Left cardiac atrium (tissue), 4 donors: ENCODE measurements around the gene SEMA5B. TPM values are rescaled to one million over a fixed set of nuclear protein-coding genes. Genes with fewer than 3 reads are reported as not detected.

Experiments used
- ATAC-seq, 2 donors: fragments of 200-7000 bp; cut with Tn5 transposase; one replicate each; pipeline ENCODE4 v1.9.1; 2020; ENCODE audit warnings: mild to moderate bottlenecking in 2 of 2, moderate library complexity in 2 of 2
- DNase-seq: peaks from one replicate; pipeline ENCODE4 v3.0.0-alpha.2; 2020
- intact Hi-C, 2 donors: fragments of 100-400 bp; cut with DNase I; formaldehyde crosslinking; loops; one replicate each; pipeline versions ENCODE4 v1.14.1 to v1.15.1; 2022 to 2023
- total RNA-seq, 2 donors: library from RNA; stranded (reverse); fragmentation: NEBNext Ultra II Directional; extraction: Animal tissue kit (Norgen Biotek cat#: 25700); gene quantifications; one replicate each; pipeline ENCODE4 v1.2.1, GENCODE V29; 2021
- donor health status: DM: no; HTN: yes; CAD: no.
- donor health status: DM: no; HTN: yes; CAD: no; lungs with severe emphysema.
- donor health status: DM: yes; HTN: yes; CAD: no.
- donor health status: Dilated cardiomyopathy.

The SEMA5B gene
- total RNA-seq, 2 donors from 2014 or later = 1.7 to 2.4 TPM

DNA sequence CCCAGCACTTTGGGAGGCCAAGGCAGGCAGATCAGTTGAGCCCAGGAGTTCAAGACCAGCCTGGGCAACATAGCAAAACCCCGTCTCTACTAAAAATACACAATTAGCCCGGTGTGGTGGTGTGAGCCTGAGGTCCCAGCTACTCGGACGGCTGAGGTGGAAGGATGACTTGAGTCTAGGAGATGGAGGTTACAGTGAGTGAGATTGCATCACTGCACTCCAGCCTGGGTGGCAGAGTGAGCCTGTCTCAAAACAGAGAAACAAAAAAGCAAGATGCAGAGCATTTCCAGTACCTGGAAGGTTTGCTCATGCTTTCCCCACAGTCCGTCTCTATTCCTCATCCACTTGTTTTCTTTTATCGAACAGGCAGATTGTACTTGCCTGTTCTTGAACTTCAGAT lies 35.5 kb upstream of the SEMA5B start:
- no peak for DNase-seq
- no peak for ATAC-seq
- intact Hi-C loops = no loop called here

GRCh38 chr3:123061856-123062255 lies 34.3 kb upstream of the SEMA5B start:
- DNase-seq (no peak), ATAC-seq (no peak)
- intact Hi-C loops = no loop called here

- intact Hi-C loops = no loop called here
- ATAC-seq (no peak), DNase-seq (no peak)
Observed at GRCh38 chr3:123060054-123060453, 32.5 kb upstream of the SEMA5B start.

GRCh38 chr3:123058505-123058904 lies 30.9 kb upstream of the SEMA5B start:
- intact Hi-C loops = loop anchor here in 1 of 2 donors (10.0 kb wide), 1 partner anchor 146 kb away; the partner anchor contains the start of gene SEC22A
- DNase-seq (no peak), ATAC-seq (no peak)

GRCh38 chr3:123055352-123055751 lies 27.8 kb upstream of the SEMA5B start:
- no peak for ATAC-seq
- intact Hi-C loops = loop anchor here in 1 of 2 donors (10.0 kb wide), 1 partner anchor 149 kb away; the partner anchor contains the start of gene SEC22A
- DNase-seq = no peak

- intact Hi-C loops = loop anchor here in 1 of 2 donors (10.0 kb wide), 1 partner anchor 150 kb away; the partner anchor contains the start of gene SEC22A
- ATAC-seq (no peak), DNase-seq (no peak)
Observed at GRCh38 chr3:123054931-123055330, 27.4 kb upstream of the SEMA5B start.

DNA sequence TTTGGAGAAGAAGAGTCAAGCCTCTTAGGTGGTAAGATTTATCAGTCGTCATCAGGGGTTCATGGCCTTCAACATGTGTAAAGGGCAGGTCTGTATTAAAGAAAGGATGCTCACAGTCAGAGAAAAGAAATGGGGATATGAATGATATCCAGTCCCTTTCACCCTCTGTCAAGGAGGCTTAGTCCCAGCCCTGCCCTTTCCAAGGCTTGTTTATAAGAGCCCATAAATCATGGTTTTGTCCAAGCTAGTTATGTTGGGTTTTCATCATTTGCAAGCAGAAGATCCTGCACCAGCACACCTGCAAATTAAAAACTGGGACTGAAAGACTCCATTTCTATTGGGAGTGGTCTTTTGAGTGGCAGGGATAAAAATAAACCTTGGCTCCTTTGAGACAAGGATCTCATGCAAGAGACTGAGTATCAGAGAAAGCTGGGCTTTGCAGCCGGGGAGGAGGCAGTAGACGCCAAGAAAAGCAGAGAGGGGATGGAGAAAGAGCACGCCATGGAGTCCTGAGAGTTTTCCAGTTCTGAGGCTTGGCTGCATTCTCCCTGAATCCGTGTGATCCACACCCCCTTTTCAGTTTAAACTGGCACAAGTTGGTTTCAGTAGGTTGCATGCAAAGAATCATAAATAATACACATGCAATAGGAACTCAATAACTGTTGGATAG lies 26.7 kb upstream of the SEMA5B start:
- ATAC-seq = peak in 1 of 2 donors; percentile 33
- intact Hi-C loops = loop anchor here in 1 of 2 donors (10.0 kb wide), 1 partner anchor 151 kb away; the partner anchor contains the start of gene SEC22A
- DNase-seq = no peak

DNA sequence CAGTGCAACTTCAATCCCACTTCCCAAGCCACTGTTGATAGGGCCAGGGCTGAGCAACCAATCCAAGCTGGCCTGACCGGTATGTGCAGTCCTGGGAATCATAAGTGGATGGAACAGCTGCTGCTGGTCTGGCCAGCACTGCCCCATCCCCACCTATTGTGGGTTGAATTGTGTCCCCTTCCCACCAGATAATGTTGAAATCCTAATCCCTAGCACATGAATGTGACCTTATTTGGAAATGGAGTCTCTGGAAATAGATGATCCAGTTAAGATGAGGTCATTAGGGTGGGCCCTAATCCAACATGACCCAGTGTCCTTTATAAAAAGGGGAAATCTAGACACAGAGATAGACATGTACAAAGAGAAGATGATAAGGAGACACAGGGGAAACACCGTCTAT lies 25.5 kb upstream of the SEMA5B start:
- ATAC-seq (peak; percentile 38 to 92), DNase-seq (peak; percentile 55)
- intact Hi-C loops = loop anchor here in 1 of 2 donors (10.0 kb wide), 1 partner anchor 152 kb away; the partner anchor contains the start of gene SEC22A

DNA sequence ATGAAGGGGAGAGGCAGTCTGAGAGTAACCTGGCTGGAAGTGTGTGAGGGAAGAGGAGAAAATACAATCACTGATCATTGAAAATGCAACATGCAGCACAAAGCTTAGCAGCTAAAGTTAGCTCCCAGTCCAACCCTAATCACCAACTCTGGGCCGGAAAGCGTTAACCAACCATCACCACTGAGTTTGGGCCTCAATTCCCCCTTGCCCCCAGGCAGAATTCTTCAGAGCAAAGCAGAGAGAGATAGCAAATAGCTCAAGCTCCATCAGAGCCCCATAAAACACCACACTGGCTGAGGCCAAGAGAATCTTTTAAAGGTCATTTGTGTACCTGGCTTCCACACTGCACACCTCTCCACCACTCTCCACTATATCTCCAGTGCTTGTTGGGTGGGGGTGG lies 23.1 kb upstream of the SEMA5B start:
- no peak for ATAC-seq
- no peak for DNase-seq
- intact Hi-C loops = loop anchor here in 1 of 2 donors (10.0 kb wide), 1 partner anchor 154 kb away; the partner anchor contains the start of gene SEC22A

DNA sequence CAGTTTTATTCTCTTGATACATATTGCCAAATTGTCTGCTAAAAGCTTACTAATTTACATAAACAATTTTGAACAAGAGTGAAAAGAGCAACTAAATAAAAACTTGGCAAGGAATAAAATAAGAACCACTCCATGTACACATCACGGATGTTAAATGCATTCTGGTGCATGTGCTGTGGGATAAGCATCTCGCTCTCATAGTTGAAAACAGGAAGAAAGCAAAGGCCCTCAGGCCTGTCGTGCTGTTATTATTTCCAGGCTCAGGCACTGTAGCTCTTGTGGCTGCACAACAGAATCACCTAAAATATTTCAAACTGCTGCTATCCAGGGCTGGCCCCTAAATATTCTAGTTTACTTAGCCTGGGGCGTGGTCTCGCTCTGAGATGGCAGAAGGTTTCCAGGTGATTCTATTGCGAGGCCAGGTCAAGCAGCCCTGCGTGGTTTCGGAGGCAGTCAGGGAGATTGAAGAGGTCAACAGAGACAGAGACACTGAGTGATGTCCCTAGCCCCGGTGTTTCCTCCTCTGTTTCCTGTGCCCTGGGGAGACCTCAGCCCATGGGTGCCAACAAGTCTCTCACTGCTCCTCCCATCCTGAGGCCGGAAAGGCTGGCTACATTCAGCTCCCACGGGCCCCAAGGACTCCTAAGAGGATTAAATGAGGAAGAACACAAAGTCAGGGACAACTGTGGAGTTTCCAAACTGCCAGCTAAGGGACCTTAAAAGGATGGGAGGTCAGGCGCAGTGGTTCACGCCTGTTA lies 21.1 kb upstream of the SEMA5B start:
- intact Hi-C loops = loop anchor here in 1 of 2 donors (10.0 kb wide), 1 partner anchor 216 kb away; no protein-coding TSS in a partner anchor
- ATAC-seq = no peak
- DNase-seq = no peak

DNA sequence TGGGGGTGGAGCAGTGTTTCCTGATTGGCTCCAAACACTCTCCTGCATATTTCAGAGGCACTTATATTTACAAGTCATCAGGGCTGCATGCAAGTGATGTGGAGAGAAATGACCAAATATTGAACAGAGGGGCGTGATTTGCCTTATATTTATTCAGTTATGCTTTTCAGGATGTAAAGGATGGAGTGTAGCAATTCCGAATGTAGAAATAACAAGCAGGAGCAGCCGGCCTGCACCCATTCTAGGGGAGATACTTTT lies 19.4 kb upstream of the SEMA5B start:
- ATAC-seq (no peak), DNase-seq (no peak)
- intact Hi-C loops = loop anchor here in 1 of 2 donors (10.0 kb wide), 1 partner anchor 218 kb away; no protein-coding TSS in a partner anchor

DNA sequence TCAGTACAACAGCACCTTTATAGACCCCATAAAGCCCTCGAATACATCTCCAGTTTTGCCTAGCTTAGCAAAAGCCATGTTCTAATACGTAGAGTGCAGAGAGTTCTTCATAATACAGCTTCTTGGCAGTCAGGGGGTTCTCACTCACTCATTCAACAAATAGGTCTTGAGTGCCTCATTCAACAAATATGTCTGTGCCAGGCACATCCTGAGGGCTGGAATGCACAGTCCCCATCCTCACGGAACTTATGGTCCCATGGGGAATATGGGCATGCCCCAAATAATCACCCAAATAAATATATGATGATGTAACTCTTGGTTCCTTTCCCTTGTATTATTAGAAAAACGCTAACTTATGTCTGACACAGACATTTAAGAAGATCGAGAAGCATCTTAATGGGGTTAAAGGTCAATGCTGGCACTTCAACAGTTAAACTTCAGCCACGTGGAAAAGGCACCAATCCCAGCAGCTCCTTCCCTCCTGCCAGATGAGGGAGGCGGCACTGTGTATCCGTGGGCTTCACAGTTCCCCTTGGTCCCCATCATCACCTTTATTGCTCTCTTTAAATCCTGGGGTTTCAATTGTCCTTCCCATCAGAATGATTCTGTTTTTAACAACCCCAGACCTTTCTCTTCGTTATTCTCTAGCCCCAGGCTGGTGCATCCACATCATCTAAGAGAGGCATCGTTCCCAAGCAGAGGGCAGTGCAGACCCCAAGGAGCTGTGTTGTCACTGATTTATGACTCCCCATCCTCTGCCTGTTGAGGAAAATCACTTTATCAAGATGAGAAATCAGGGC lies 18.9 kb upstream of the SEMA5B start:
- ATAC-seq = no peak
- intact Hi-C loops = loop anchor here in 1 of 2 donors (10.0 kb wide), 1 partner anchor 218 kb away; no protein-coding TSS in a partner anchor

DNA sequence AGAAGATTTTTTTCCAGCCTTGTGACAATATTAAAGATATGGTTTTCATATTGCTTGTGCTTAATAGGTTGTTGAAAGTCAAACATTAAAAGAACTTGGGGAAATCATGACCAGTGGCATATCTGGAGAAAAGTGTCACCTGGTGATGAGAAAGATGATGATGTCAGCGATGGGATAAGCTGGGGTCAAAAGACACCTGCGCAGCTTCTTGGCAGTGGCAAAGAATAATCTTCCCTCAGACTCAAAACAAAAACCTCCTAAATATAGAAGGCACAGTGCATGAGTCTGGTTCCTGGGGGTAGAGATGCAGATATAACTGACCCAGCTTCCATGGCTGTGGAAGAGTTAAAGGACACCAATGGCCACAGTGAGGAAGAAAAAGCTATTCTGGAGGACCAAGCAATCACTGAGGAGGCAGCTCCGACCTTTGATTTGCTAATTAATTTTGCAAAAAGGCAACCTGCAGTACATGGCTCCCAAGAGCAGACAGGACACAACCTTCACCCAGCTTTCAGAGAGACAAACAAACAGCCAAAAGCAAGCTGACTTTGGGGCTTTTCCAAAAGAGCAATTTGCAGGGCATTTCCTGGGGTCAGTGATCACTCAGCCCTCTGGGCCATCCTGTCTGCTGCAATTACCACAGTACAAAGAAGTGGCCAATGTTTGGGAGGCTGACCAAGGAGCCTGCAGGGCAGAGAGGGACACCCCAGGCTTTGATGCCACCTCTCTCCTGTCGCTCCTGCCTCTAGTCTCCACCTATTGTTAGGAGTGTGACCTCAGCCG lies 17.6 kb upstream of the SEMA5B start:
- no peak for ATAC-seq
- intact Hi-C loops = loop anchor here in 1 of 2 donors (10.0 kb wide), 1 partner anchor 220 kb away; no protein-coding TSS in a partner anchor
- DNase-seq = no peak

More for the DNA sequence above, 18.9 kb upstream of the SEMA5B start:
- DNase-seq = no peak

DNA sequence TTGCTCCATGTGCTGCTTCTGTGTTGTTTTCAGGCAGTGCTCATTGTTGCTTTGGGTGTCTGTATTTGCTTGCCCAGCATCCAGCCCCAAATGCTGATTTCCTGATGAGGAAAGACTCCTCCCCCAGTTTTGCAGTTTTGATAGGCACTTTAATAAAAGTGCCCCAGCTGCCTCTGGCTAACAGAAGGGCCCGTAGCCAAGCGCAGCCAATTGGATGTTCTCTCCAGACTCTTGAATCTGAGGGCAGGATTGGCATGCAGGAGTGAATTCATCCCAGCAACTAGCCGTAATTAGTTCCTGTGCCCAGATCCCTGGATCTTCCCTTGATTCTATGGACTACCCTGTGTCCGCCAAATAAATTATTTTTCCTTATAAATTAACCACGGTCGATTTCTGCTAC lies 14.8 kb upstream of the SEMA5B start:
- DNase-seq = no peak

DNA sequence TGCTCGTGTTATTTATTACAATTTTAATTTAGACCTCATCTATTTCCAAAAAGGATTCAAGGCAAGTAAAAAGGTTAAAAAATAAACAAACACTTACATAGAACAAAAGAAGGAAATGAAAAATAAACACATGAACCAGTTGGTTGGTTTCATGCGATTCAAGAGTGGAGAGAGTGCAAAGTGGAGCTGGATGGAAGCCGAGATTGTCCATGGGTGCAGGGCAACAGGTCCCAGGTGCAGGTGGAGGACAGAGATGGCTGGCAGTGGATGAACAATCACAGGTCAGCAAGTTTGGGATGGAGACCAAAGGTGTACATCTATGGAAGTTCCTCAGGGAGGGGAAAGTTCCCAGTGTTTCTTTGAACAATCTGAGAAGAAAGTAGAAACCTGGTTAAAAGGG lies 11.6 kb upstream of the SEMA5B start:
- DNase-seq (no peak), ATAC-seq (no peak)
- intact Hi-C loops = no loop called here

More for the DNA sequence above, 14.8 kb upstream of the SEMA5B start:
- intact Hi-C loops = loop anchor here in 1 of 2 donors (10.0 kb wide), 1 partner anchor 222 kb away; no protein-coding TSS in a partner anchor
- peak in 1 of 2 donors; percentile 38 for ATAC-seq

DNA sequence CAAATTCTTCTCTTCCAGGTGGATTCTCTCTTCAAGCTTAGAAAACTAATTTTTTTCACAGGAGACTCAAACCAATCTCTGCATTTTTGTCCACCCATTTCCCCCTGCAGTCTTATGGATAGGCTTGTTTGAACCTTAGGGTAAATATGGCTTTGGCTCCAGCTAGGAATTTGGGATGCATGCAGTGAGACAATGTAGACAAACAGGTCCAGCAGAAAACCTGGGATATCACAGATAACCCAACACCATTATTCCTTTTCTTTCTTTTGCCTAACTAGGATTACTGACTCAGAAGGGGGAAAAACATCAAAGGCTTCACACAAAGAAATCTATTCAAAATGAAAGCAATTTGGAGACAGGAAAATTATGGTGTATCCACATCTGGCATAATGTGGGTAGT lies 11.2 kb upstream of the SEMA5B start:
- intact Hi-C loops = no loop called here
- ATAC-seq (no peak), DNase-seq (no peak)

- DNase-seq (no peak), ATAC-seq (no peak)
- intact Hi-C loops = no loop called here
Observed at GRCh38 chr3:123037015-123037375, 9.4 kb upstream of the SEMA5B start.

- intact Hi-C loops = no loop called here
- ATAC-seq = peak; percentile 75 to 86
- DNase-seq = peak; percentile 30
Observed at GRCh38 chr3:123036352-123037014, 8.9 kb upstream of the SEMA5B start.
